Left hindlimb (tissue), 1 donor: ENCODE measurements around the gene TSPAN17.
"Not testable (repeated sequence)": the region's sequence is repeated elsewhere in the genome, so short reads cannot be mapped to it uniquely, and the experiment has no call there.

ENCODE experiments used
- DNase-seq: peaks from one replicate; pipeline ENCODE4 v3.0.0-alpha.2; 2018

The TSPAN17 gene

DNA sequence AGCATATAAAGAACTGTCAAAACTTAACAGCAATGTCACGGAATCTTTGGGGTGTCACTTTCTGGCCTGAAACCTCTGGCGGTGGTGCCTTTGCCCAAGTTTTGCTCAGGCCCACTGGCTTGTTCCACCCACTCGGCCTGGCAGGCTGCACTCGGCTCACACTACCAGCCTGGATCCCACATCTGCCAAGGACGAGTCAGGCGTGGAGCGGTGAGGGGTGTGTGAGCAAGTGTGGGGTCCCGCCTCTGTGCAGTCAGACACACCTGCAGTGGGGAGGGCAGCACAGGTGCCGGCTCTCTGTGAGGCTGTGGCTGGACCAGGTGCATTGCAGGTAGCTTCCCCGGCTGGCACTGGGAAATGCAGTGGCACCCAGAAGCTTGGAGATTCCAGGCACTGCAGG lies 40.0 kb downstream of the TSPAN17 start:
- DNase-seq, result no peak

DNA sequence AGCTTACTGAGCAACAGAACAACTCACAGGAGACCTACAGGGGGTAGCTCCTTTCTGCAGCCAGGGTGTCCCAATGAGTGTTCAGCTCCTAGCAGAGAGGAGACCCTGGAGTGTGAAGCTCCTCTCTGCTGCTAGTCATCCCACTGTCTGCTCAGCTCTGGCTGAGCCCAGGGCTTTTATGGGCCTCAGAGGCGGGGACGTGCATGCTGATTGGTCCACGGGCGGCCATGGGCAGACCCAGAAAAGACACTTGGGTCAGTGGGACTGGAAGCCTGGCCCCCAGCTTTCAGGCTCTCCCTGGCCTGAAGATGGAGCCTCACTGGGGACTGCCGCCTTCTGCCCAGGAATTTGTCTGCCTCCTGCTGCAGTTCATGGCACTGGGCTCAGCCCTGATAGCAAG lies 40.6 kb downstream of the TSPAN17 start:
- DNase-seq, result no peak

DNA sequence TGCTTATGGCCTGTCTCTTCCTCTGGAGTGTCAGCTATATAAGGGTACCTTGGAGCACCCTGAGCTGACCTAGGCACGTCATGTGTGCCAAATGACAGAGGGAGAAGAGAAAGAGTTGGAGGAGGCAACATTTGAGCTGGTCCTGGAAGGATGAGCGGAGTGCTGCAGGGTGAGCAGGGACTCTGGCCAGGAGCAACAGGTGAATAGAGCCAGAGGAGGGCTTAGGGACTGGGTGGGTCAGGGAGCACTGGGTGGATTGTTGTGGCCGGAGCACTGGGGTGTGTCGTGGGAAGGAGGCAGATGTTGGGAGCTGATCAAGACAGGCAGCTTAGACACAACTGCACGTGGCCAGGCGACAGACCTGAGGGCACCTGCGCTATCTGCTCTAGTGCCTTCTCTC lies 43.6 kb downstream of the TSPAN17 start:
- no peak for DNase-seq

DNA sequence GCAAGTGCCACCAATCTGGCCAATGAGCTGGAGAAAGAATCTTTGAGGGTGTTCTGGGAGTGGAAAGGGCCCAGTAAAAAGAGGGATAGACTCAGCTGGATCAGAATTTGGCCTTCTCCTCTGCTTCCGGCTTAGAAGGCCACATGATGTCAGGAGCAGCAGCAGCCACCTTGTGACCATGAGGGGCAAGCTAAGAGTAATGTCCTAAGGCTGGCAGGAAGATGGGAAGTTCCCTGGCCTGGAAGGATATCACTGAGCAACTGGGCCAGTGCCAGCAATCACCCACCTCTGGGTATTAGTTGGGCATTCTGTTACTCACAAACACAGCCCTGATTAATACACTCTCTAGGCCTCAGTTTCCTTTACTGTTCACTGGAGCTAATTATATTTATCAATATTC lies 44.2 kb downstream of the TSPAN17 start:
- no peak for DNase-seq

DNA sequence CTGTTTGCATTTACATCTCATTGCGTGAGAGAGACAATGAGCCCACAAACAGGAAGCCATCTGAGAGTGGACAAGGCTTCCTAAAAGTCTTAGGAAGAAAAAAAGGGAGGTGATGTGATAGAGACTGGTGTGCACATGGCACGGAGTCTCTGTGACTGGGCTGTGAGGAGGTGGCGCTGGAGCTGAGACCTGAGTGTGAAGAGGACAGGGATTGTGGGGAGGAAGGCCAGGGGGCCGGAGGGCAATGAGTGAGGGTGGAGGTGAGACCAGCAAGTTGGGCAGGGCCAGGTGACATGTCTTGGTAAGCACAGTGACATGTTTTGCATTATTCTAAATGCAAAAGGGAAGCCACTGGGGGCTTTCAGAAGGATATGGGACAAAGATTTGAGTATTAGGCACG lies 45.0 kb downstream of the TSPAN17 start:
- DNase-seq, result no peak

DNA sequence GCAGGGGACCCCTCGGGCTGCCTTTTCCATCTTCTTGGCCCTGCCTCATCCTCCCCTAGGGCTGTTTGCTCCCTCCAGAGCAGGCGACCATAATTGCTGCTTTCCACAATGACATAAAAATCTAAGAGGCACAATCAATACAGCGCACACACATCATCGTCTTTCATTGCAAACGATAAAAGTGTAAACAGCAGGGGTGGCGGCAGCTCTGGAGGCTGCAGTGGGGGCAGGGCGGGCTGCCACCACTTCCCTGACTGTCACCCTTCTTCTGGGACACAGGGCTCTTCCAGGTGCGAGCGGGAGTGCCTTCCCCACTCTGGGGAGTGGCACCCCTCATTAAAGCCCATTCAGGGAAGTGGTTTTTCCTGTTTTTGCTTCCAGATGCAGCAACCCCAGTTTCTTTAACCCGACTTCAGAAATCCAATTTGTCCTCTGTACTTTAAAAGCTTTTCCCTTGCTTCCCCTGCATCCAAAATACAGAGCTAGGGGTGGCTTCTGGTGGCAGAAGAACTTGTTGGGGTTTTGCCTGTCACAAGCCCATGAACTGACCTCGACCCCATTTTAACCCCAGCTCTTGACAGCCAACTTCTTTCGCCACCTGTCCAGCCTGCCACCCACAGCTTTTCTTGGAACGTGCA lies 45.7 kb downstream of the TSPAN17 start:
- peak; percentile 1 for DNase-seq

DNA sequence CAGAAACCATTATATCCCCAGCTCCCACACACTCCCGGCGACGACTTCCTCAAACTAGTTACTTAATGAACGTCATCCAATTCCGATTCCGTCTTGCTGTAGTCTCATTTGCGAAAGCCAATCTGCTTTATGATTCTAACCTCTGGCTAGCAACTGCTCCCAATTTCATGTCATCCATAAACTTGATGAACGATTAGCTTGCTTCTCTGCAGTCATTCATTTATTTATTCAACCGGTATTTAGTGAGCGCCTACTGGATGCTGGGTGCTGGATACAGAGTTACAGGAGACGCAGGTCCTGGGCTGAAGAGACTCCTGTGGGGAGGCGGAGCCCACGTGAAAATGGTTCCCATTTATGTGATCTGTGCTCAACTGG lies 46.2 kb downstream of the TSPAN17 start:
- no peak for DNase-seq

DNA sequence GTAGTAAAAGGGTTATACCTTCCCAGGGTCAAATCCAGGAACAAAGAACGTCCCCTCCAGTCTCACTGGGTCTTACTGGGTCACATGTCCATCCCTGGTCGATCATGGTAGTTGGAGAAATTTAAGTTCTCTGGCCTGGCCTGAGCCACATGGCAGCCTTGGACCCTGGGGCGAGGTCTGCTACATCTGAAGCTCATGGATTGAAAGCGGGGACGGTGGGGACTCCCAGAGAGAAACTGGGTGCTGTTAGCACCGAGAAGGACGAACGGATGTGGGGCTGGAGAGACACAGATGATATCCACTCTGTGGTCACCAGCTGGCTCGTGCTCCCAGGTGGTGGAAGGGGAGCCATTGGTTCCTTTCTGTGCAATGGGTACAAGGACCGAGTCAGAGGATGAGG lies 46.9 kb downstream of the TSPAN17 start:
- DNase-seq, result no peak

DNA sequence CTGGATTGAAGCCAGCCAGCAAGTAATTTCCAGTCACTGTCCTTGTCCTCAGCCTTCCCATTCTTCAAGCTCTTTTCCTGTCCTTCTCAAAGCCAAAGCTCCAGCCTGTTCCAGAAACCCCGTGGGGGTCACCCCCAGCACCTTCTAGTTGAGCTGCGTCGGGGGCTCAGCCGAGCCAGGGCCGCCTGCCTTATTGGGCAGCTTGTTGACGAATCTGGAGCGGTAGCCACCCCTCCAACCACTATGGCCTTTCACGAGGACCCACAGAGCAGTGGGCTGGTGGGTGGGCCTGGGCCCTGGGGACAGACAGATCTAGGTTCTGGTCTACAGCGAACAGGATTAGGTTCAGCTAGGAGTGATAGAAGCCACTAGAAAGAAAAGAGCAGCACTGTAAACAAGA lies 47.3 kb downstream of the TSPAN17 start:
- no peak for DNase-seq

DNA sequence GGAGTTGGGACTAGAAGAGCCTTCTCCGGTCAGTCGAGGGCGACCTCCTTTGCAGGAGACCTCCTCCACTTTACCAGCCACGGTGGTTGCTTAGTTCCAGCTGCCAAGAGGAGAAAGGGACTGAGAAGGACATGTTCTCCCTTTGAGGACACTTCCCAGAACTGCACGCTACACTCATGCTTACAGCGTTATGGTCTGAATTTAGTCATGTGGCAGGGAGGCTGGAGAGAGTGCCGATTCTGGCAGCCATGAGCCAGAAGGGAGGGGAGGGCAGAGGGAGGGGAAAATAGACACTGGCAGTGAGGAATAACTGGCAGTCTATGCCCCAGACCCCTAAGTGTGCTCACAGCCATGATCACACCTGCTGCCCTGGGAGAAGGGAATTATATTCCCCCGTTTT lies 47.8 kb downstream of the TSPAN17 start:
- DNase-seq, result no peak

DNA sequence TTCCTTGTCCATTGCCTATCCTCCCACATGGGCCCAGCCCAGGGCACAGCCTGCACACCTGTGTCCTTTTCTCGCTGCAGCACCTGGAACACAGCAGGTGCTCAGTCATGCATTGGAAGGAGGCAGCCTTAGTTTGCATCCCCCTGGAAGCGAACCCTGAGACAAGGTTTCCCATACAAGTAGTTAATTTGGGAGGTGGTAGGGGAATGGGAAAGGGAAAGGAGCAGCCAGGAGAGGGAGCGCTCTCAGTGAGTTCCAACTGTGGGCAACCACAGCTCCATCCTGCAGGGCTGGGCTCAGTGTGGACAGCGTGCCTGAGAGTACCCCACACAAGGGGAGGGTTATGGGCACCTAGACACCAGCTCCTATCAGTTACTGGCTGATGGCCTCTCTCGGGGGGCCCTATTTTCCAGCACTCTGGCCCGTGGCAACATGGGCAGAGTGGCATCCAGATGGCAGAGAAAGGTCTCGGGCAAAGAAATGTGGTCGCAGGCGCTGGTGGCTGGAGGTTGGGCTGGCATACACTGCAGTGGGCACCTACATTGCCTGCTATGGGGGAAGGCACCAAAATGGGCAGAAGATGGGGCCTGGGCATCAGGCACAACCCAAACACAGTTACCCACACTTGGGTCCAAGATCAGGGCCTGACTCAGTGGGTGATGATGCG lies 50.1 kb downstream of the TSPAN17 start:
- DNase-seq, result no peak

DNA sequence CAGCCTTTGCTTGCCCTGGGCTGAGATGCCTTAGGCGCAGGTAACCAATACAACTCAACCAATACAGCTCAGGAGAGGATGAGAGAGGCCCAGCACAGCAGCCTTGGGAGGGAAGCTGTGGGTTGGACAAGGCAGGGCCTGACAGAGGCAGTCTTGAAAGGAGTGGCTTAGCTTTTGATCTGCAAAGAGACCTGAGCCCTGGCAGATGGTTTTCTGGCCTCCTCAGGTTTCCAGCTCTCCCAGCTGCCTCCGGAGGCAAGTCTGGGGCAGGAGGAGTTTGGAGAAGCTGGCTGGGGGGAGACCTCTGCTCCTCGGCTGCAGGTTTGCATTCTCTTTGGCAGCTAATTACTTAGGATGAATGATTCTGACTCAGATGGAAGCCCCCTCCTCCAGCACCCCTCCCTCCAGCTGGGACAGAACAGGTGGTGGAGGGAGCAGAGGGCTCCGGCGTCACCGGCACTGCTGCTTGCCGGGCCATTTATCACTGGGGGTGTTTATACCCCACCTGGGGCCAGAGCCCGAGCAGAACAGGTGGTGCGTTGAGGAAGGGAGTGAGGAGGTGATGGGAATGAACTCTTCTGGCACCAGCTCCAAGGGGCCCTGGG lies 50.8 kb downstream of the TSPAN17 start:
- no peak for DNase-seq

DNA sequence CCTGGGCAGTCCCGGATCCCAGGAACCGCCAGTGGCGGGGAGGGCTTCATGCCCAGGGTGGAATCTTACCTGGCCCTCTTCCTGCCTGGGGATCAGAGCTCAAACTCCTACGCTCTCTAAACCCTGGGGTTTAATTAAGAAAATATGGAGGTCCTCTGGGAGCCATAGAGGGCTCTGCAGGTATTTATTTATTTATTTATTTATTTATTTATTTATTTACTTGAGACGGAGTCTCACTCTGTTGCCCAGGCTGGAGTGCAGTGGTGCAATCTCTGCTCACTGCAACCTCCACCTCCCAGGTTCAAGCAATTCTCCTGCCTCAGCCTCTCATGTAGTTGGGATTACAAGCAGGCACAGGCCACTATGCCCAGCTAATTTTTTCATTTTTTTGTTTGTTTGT lies 52.2 kb downstream of the TSPAN17 start:
- not testable (repeated sequence) for DNase-seq

DNA sequence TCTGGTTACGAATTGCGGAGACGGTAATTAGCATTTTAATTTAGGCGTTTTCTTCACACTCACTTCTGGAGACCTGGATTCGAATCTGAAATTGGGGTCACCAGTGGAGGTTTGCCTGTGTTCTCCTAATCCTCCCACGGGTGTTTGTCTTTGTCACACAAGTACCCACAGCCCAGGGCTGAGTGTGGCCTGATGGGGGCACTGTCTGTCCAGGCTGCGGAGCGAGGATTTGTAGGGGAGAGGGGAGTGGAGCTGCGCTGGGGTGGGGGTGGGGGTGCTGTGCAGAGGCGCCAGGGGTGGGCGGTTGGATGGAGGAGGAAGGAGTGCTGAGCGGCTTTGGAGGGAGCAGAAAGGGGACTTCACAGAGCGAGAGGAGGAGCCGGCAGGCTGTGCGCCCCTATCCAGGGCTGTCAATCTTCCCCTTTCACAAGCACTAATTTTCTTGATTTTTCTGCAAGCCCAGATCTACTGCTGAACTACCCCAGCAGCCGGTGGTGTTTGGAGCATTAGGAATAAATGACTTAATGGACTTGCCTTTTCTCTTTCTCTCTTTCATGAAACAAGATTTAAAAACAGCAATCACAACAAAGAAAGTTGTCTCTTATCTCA lies 53.1 kb downstream of the TSPAN17 start:
- DNase-seq, result no peak

DNA sequence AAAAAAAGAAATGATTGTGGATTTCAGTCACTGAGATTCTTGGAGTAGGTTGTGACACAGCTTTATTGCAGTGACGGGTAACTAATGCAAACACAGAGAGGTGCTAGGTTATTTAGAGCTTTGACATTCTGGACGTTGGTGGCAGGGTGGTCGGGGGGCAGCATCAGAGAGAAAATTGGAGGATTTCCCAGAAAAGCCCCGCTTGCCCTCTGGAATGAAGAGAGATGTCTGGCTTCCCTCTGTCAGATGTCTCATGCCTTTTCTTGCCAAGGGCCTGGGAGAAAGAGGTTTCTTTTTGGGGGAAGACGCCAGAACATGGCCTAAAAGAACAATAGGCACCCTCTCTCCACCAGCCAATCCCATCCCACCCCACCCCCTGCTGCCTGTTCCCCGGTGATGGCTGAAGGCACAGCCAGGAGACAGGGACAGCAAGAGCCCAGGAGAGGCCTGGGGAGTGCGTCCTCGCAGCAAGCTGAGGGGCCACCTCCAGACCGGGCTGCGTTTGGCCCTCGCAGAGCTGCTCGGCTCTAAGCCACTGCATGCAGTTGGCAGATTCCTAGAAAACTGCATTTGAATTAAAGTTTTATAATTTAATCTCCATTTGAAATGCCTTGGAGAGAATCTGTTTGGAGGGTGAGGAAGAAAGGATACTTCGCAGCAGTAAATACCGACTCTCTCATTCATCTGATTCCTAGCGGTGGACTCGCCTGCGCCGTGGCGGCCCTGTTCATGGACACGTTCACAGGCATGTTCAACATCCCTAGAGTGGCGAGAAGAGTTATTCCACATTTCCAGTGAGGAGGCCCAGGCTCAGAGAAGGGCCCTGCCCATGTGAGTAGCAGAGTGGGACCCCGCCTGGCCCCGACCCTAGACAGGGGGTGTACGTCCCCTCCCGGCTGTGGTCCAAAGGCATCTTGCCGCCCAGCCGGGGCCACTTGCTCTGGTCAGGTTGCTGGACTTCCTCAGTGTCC lies 55.7 kb downstream of the TSPAN17 start:
- peak; percentile 11 for DNase-seq

DNA sequence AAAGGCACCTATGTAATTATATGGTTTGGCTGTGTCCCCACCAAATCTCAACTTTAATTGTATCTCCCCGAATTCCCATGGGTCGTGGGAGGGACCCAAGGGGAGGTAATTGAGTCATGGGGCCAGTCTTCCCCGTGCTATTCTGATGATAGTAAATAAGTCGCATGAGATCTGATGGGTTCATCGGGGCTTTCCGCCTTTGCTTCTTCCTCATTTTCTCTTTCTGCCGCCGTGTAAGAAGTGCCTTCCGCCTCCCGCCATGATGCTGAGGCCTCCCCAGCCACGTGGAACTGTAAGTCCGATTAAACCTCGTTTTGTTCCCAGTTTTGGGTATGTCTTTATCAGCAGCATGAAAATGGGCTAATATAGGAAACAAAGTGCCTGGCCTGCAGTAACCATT lies 56.6 kb downstream of the TSPAN17 start:
- DNase-seq, result no peak

DNA sequence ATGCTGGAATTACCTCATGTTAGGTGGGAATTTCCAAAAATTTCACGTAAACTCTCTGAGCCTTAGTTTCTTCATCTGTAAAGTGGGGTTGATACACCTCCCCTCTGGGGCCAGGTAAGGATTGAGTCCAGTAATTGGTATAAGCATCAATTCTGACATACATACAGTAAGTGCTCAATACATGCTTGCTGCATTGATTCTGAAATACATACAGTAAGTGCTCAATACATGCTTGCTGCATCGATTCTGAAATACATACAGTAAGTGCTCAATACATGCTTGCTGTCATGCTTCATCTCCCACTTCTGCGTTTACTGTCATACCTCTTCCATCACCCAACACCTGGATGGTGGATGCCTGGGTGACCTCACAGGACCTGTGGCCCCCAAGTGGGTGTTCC lies 57.1 kb downstream of the TSPAN17 start:
- no peak for DNase-seq

DNA sequence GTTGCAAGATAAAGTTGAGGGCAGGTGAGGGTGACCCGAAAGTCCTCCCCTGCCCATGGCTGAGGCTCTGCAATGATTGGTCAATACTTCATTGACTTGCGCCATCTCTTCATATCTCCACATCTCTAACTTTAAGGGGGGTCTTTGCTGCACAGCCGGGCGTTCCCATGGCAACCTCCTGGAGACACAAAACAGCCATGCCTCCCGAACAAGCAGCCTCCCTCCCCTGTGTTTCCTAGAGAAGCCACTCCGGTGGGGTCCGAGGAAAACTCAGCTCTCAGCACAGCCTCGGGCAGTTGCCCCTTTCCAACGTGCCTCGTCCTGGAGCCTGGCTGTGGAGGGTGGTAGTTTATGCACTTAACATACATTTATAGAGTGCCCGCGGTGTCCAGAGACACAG lies 57.5 kb downstream of the TSPAN17 start:
- no peak for DNase-seq
